Measurements from ENCODE around the gene PXN.

DNA sequence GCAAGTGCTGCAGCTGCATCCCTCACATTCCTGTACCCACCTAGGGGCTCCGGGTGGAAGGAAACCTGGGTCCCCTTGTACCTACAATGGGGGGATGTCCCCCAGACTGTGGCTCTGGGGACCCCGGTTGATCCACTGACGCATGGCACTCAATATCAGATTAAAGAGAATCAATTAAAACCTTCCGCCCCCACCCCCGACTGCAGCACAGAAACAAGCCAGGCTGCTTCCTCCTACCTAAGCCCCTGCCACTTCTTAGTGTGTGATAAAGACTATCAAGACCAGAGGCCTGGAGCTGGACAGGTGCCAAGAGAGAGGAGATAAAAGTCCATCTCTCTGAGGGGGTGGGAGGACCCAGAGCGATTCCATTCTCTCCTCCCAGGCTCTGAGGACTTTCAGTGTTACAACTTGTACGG is 36.5 kb downstream of the PXN start:
- TF ChIP-seq PPARA (CRISPR knock-in tag; IDR thresholded peaks at IDR 0.05; ENCODE audit: borderline replicate concordance) (no peak), ZFP30 (CRISPR knock-in tag; IDR thresholded peaks at IDR 0.05) (no peak), TCF4 (CRISPR knock-in tag; IDR thresholded peaks at IDR 0.05; ENCODE audit: borderline replicate concordance) (no peak), ISL1 (CRISPR knock-in tag; IDR thresholded peaks at IDR 0.05) (no peak), ZC3H10 (CRISPR knock-in tag; IDR thresholded peaks at IDR 0.05) (no peak)
- TF ChIP-seq, protein P1, sequence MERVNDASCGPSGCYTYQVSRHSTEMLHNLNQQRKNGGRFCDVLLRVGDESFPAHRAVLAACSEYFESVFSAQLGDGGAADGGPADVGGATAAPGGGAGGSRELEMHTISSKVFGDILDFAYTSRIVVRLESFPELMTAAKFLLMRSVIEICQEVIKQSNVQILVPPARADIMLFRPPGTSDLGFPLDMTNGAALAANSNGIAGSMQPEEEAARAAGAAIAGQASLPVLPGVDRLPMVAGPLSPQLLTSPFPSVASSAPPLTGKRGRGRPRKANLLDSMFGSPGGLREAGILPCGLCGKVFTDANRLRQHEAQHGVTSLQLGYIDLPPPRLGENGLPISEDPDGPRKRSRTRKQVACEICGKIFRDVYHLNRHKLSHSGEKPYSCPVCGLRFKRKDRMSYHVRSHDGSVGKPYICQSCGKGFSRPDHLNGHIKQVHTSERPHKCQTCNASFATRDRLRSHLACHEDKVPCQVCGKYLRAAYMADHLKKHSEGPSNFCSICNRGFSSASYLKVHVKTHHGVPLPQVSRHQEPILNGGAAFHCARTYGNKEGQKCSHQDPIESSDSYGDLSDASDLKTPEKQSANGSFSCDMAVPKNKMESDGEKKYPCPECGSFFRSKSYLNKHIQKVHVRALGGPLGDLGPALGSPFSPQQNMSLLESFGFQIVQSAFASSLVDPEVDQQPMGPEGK (CRISPR knock-in tag; IDR thresholded peaks at IDR 0.05; ENCODE audit: borderline replicate concordance): no peak
- TF ChIP-seq, protein P2, sequence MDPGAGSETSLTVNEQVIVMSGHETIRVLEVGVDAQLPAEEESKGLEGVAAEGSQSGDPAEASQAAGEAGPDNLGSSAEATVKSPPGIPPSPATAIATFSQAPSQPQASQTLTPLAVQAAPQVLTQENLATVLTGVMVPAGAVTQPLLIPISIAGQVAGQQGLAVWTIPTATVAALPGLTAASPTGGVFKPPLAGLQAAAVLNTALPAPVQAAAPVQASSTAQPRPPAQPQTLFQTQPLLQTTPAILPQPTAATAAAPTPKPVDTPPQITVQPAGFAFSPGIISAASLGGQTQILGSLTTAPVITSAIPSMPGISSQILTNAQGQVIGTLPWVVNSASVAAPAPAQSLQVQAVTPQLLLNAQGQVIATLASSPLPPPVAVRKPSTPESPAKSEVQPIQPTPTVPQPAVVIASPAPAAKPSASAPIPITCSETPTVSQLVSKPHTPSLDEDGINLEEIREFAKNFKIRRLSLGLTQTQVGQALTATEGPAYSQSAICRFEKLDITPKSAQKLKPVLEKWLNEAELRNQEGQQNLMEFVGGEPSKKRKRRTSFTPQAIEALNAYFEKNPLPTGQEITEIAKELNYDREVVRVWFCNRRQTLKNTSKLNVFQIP (CRISPR knock-in tag; IDR thresholded peaks at IDR 0.05; ENCODE audit: borderline replicate concordance, low read depth): no peak

Data from SK-N-SH treated with all-trans-retinoic acid at 6 μM for 48 hours (cell line).